Fibroblast of skin of left quadriceps (primary cell): Measurements from ENCODE around the gene CCDC121.

Experiments used
- DNase-seq, 2 experiments: peaks; one replicate each; pipeline ENCODE4 v3.0.0-alpha.2; 2013; ENCODE audit warnings: low read depth in 2 of 2

The CCDC121 gene

GRCh38 chr2:27582695-27583389 lies 46.0 kb downstream of the CCDC121 start, which contains the start of gene ZNF512:
Gene ZNF512, plus strand, starts transcription at chr2:27583042. Its CDS starts 71 bp downstream, at chr2:27583113.
- DNase-seq, result peak; percentile 87 to 88

- no peak for DNase-seq
Observed at GRCh38 chr2:27582129-27582694, 46.6 kb downstream of the CCDC121 start.

DNA sequence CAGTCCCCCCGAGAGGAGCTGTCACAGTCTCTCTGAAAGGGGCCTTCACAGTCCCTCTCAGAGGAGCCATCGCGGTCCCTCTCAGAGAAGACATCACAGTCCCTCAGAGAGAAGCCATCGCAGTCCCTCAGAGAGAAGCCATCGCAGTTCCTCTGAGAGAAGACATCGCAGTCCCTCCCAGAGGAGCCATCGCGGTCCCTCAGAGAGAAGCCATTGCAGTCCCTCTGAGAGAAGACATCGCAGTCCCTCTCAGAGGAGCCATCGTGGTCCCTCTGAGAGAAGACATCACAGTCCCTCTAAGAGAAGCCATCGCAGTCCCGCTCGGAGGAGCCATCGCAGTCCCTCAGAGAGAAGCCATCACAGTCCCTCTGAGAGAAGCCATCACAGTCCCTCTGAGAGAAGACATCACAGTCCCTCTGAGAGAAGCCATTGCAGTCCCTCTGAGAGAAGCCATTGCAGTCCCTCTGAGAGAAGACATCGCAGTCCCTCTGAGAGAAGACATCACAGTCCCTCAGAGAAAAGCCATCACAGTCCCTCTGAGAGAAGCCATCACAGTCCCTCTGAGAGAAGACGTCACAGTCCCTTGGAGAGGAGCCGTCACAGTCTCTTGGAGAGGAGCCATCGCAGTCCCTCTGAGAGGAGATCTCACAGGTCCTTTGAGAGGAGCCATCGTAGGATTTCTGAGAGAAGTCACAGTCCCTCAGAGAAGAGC lies 47.2 kb downstream of the CCDC121 start:
- DNase-seq, result no peak
